Sigmoid colon (tissue), 7 donors: ENCODE measurements around the gene GADD45GIP1. TPM values are rescaled to one million over a fixed set of nuclear protein-coding genes. Genes with fewer than 3 reads are reported as not detected.
A peak's percentile ranks its signal among the peaks of the same experiment; 100 is the strongest.

ENCODE experiments used
- DNase-seq: peaks from one replicate; pipeline ENCODE4 v3.0.0-alpha.2; 2019
- H3K27ac ChIP-seq, 4 donors: fragments of 200-600 bp; sonication (generic); one replicate each; pipeline ENCODE4 v1.5.1; 2016 to 2019; ENCODE audit warnings: mild to moderate bottlenecking in 1 of 4
- H3K27me3 ChIP-seq, 3 donors: fragments of 200-600 bp; sonication (generic); one replicate each; pipeline ENCODE4 v1.5.1; 2019; ENCODE audit warnings: mild to moderate bottlenecking in 1 of 3
- H3K36me3 ChIP-seq, 4 donors: fragments of 200-600 bp; sonication (generic); one replicate each; pipeline ENCODE4 v1.5.1; 2016 to 2019
- H3K4me1 ChIP-seq, 4 donors: fragments of 200-600 bp; sonication (generic); one replicate each; pipeline ENCODE4 v1.5.1; 2017 to 2019
- H3K4me3 ChIP-seq, 4 donors: fragments of 200-600 bp; sonication (generic); one replicate each; pipeline ENCODE4 v1.5.1; 2017 to 2019; ENCODE audit warnings: mild to moderate bottlenecking in 2 of 4, moderate library complexity in 1 of 4
- H3K9me3 ChIP-seq, 4 donors: fragments of 200-600 bp in 3 of 4; sonication (generic) in 3 of 4; one replicate each; pipeline versions ENCODE4 v1.5.1 to v1.6.1; 2013 to 2019
- CTCF ChIP-seq, 4 experiments: fragments of 450-650 bp in 3 of 4; fragments of 200-600 bp in 1 of 4; IDR thresholded peaks; one replicate each; pipeline ENCODE4 v1.5.1; 2016 to 2019; ENCODE audit warnings: antibody characterized with exemption in 4 of 4, mild to moderate bottlenecking in 3 of 4, moderate library complexity in 2 of 4
- EP300 ChIP-seq, 4 donors: sonication (generic); formaldehyde crosslinking; IDR thresholded peaks; one replicate each; pipeline ENCODE4 v1.6.1; 2017; ENCODE audit warnings: antibody characterized with exemption in 4 of 4
- POLR2A ChIP-seq, 2 donors: fragments of 450-650 bp; IDR thresholded peaks; one replicate each; pipeline ENCODE4 v1.6.1; 2016; ENCODE audit warnings: antibody characterized with exemption in 2 of 2, mild to moderate bottlenecking in 2 of 2, moderate library complexity in 2 of 2
- POLR2AphosphoS5 ChIP-seq, 4 donors: sonication (generic); formaldehyde crosslinking; IDR thresholded peaks; one replicate each; pipeline ENCODE4 v1.6.1; 2017; ENCODE audit warnings: antibody characterized with exemption in 4 of 4
- WGBS, 2 donors: extraction: QIAGEN DNeasy Blood & Tissue Kit; methylation state at CpG; one replicate each; pipeline ENCODE4 v1.1.7; 2013; 5-methylcytosine and 5-hydroxymethylcytosine counted together
- intact Hi-C: fragments of 100-400 bp; cut with DNase I; formaldehyde crosslinking; loops from one replicate; pipeline ENCODE4 v1.15.1; 2023
- polyA plus RNA-seq, 3 donors: library from polyadenylated mRNA; stranded (reverse); fragments of 200-250 nt; gene quantifications; one replicate each; pipeline ENCODE4 v1.2.3, GENCODE V29; 2013
- total RNA-seq, 4 donors: library from RNA; depleted of rRNA; stranded (reverse); fragments of >200 nt; gene quantifications; one replicate each; pipeline ENCODE4 v1.1.0, GENCODE V29; 2016
- donor health status: healthy with polysubstance abuse.
- donor health status: Bipolar disorder and iron deficiency.
- donor health status: healthy.

Gene GADD45GIP1
- total and polyA plus RNA-seq, 7 donors = 23.6 to 65.8 (median 36.0) TPM

DNA sequence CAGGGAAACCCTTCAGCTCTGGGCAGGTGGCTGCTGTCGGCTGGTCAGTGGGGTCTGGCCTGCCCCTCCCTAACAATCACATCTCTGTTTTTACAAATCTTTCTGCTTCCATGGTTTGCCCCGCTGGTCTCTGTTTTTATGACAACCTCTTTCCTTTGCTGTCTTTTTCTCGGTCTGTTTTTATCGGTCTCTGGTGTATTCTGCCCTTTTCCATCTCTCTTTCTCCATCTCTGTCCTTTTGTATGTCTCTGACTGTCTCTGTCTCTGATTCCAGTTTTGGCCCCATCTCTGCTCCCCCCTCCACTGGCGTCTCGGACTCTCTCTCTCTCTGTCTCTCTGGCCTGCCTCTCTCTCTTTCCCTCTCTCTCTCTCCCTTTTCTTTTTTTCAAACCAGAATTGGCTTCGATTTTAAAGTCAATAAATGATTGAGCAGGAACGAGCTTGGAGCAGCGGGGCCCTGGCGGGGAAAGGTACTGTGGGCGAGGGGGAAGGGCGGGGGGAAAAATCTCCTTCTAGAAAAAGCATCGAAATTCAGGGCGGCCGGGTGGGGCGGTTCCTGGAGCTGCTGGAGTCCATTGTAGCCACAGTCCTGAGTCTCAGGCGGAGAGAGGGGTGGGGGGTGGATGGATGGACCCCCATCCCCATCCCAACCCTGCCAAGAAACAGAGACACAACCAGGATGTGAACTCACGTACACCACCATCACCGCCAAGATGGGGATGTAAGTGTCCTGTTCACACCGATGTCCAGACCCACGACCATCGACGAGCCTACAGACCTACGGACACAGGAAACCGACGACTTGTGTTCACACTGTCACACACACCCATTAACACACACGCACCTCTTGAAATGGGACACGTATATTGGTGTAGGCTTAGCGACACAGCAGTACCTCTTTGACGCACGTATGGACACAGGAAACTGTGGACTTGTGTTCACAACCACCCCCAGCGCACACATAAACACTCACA, 41.2 kb upstream of the GADD45GIP1 start:
- H3K4me1 ChIP-seq = peaks cover 0 to 70% (median 65%) of the 10 kb centered on the region in 4 donors
- no peaks in the 10 kb centered on the region for H3K9me3 ChIP-seq
- H3K27ac ChIP-seq = peak overlapping the region; percentile 92 to 98 (median 98)
- 85 to 90% methylated on average over 32 of the region's 32 CpGs for WGBS, 2 donors
- H3K36me3 ChIP-seq = peaks cover 0 to 6% (median 0%) of the 10 kb centered on the region in 4 donors
- no peak for DNase-seq
- intact Hi-C loops = loop anchor here (5.0 to 10.0 kb wide), 3 partner anchors 34 to 157 kb away; partner anchors contain the start of genes IER2 and STX10
- TF ChIP-seq CTCF (IDR thresholded peaks at IDR 0.05) = no peak
- no peak for TF ChIP-seq POLR2A (IDR thresholded peaks at IDR 0.05)
- TF ChIP-seq POLR2AphosphoS5 (IDR thresholded peaks at IDR 0.05) = no peak
- no peak for TF ChIP-seq EP300 (IDR thresholded peaks at IDR 0.05)
- H3K27me3 ChIP-seq = no peaks in the 10 kb centered on the region
- H3K4me3 ChIP-seq = peak overlapping the region in 3 of 4 donors; percentile 86 to 97 (median 94)

DNA sequence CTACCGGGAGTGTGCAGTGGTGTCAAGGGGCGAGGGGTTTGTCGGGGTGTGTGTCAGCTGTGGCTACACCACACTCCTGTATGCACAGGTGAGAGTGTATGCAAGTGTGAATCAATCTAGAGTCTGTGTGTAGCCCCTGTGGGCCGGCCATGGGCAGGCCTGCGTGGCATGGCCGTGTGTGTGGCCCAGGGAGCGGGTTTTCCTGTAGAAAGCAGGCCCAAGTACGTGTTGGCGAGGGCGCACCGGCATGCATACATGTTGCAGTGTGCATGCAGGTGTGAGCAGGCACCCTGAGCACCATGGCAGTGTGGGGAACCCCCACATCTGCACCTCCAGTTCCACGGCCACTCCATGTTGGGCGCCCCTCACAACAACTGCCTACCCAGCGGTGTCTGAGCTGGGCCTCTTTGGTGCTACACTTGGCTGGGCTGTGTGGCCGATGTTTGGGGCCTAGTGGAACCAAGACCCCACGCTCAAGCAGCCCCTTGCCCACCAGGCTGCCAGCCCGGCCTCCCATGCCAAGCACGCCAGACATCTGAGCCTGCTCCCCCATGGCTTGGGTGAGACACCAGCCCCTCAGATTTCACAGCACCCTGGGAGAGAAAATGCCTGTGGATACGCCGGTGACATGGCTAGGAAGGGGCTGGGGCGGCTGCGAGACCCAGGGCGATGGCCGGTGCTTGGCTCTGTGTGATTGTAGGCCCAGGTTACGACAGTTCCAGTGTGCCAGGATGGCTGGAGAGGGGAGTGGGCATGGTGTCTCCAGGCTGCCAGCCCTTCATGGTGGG, 40.4 kb upstream of the GADD45GIP1 start:
- H3K9me3 ChIP-seq = no peaks in the 10 kb centered on the region
- no peaks in the 10 kb centered on the region for H3K27me3 ChIP-seq
- 89 to 94% methylated on average over 25 of the region's 25 CpGs for WGBS, 2 donors
- H3K4me3 ChIP-seq = peak overlapping the region; percentile 86 to 97 (median 90)
- peaks cover 0 to 61% (median 57%) of the 10 kb centered on the region in 4 donors for H3K4me1 ChIP-seq
- TF ChIP-seq CTCF (IDR thresholded peaks at IDR 0.05) (no peak), EP300 (IDR thresholded peaks at IDR 0.05) (no peak), POLR2A (IDR thresholded peaks at IDR 0.05) (no peak), POLR2AphosphoS5 (IDR thresholded peaks at IDR 0.05) (no peak)
- peaks cover 0 to 6% (median 0%) of the 10 kb centered on the region in 4 donors for H3K36me3 ChIP-seq
- DNase-seq = no peak
- intact Hi-C loops = loop anchor here (5.0 to 10.0 kb wide), 3 partner anchors 35 to 157 kb away; partner anchors contain the start of genes IER2 and STX10
- peak overlapping the region; percentile 92 to 98 (median 98) for H3K27ac ChIP-seq

GRCh38 chr19:12996406-12997094, 39.5 kb upstream of the GADD45GIP1 start:
- 7 to 28% methylated on average over 49 to 52 of the region's 52 CpGs for WGBS, 2 donors
- TF ChIP-seq POLR2AphosphoS5 (IDR thresholded peaks at IDR 0.05) (peak in 1 of 4 donors; percentile 23), POLR2A (IDR thresholded peaks at IDR 0.05) (no peak)
- intact Hi-C loops = loop anchor here (5.0 to 10.0 kb wide), 3 partner anchors 36 to 158 kb away; partner anchors contain the start of genes IER2 and STX10
- H3K4me3 ChIP-seq = peak overlapping the region; percentile 86 to 97 (median 90)
- no peaks in the 10 kb centered on the region for H3K27me3 ChIP-seq
- H3K9me3 ChIP-seq = no peaks in the 10 kb centered on the region
- peak overlapping the region; percentile 92 to 98 (median 98) for H3K27ac ChIP-seq
- H3K36me3 ChIP-seq = peaks cover 0 to 6% (median 0%) of the 10 kb centered on the region in 4 donors
- H3K4me1 ChIP-seq = peaks cover 0 to 55% (median 51%) of the 10 kb centered on the region in 4 donors
- no peak for DNase-seq

- H3K27ac ChIP-seq = peak overlapping the region; percentile 92 to 98 (median 98)
- peak overlapping the region; percentile 86 to 97 (median 90) for H3K4me3 ChIP-seq
- H3K4me1 ChIP-seq = peaks cover 0 to 48% (median 44%) of the 10 kb centered on the region in 4 donors
- DNase-seq = no peak
- no peaks in the 10 kb centered on the region for H3K27me3 ChIP-seq
- TF ChIP-seq EP300 (IDR thresholded peaks at IDR 0.05) (no peak), CTCF (IDR thresholded peaks at IDR 0.05) (peak in 1 of 4 experiments; percentile 6), POLR2A (IDR thresholded peaks at IDR 0.05) (no peak), POLR2AphosphoS5 (IDR thresholded peaks at IDR 0.05) (peak in 2 of 4 donors; percentile 33 to 42)
- no peaks in the 10 kb centered on the region for H3K9me3 ChIP-seq
- intact Hi-C loops = loop anchor here (5.0 to 10.0 kb wide), 3 partner anchors 36 to 159 kb away; partner anchors contain the start of genes IER2 and STX10
- WGBS, 2 donors = 1% methylated on average over 129 of the region's 129 CpGs
- peaks cover 0 to 6% (median 0%) of the 10 kb centered on the region in 4 donors for H3K36me3 ChIP-seq
Observed at GRCh38 chr19:12995596-12996405, 38.8 kb upstream of the GADD45GIP1 start.
